HEK293T (cell line): ENCODE measurements around the gene LRMDA.

ENCODE experiments used
- CTCF ChIA-PET: fragments of 350-600 bp; formaldehyde crosslinking; extraction: SDS; loops from one replicate; lab custom pipeline; 2021; ENCODE audit warnings: antibody characterized with exemption, inconsistent platforms; lab: Yijun Ruan, JAX
- POLR2A ChIA-PET: fragments of 350-600 bp; formaldehyde crosslinking; extraction: SDS; loops from one replicate; lab custom pipeline; 2020; ENCODE audit warnings: antibody characterized with exemption, inconsistent platforms; lab: Yijun Ruan, JAX
- DNase-seq: peaks from one replicate; pipeline ENCODE4 v3.0.0; 2012; ENCODE audit warnings: mixed read lengths; ENCODE audit errors: extremely low spot score
- ARNT ChIP-seq: fragments of 450-650 bp; IDR thresholded peaks from 2 replicates; pipeline ENCODE4 v1.6.1; 2017; ENCODE audit warnings: mild to moderate bottlenecking
- BHLHE40 ChIP-seq: fragments of 450-650 bp; IDR thresholded peaks from 2 replicates; pipeline ENCODE4 v1.6.1; 2016; ENCODE audit warnings: mild to moderate bottlenecking, moderate library complexity, borderline replicate concordance
- CTBP1 ChIP-seq: fragments of 450-650 bp; IDR thresholded peaks from 2 replicates; pipeline ENCODE4 v1.6.1; 2016; ENCODE audit warnings: borderline replicate concordance
- ELF4 ChIP-seq: fragments of 450-650 bp; IDR thresholded peaks from 2 replicates; pipeline ENCODE4 v1.6.1; 2017; ENCODE audit warnings: antibody characterized with exemption
- FOXA1 ChIP-seq: fragments of 450-650 bp; IDR thresholded peaks from 2 replicates; pipeline ENCODE4 v1.6.1; 2016; ENCODE audit warnings: mild to moderate bottlenecking
- FOXK2 ChIP-seq: fragments of 450-650 bp; IDR thresholded peaks from 2 replicates; pipeline ENCODE4 v1.6.1; 2016; ENCODE audit warnings: mild to moderate bottlenecking
- FOXM1 ChIP-seq: fragments of 450-650 bp; IDR thresholded peaks from 2 replicates; pipeline ENCODE4 v1.6.1; 2017; ENCODE audit warnings: mild to moderate bottlenecking, borderline replicate concordance
- HDGF ChIP-seq: fragments of 450-650 bp; IDR thresholded peaks from 2 replicates; pipeline ENCODE4 v1.6.1; 2017; ENCODE audit warnings: antibody characterized with exemption, borderline replicate concordance
- L3MBTL2 ChIP-seq: fragments of 450-650 bp; conservative IDR thresholded peaks from 2 replicates; pipeline ENCODE4 v1.6.1; 2016; ENCODE audit warnings: mild to moderate bottlenecking
- LEF1 ChIP-seq: fragments of 450-650 bp; IDR thresholded peaks from 2 replicates; pipeline ENCODE4 v1.6.1; 2017; ENCODE audit warnings: mild to moderate bottlenecking, borderline replicate concordance
- NFRKB ChIP-seq: fragments of 450-650 bp; IDR thresholded peaks from 2 replicates; pipeline ENCODE4 v1.6.1; 2016; ENCODE audit warnings: mild to moderate bottlenecking, moderate library complexity
- PKNOX1 ChIP-seq: fragments of 450-650 bp; IDR thresholded peaks from 2 replicates; pipeline ENCODE4 v1.6.1; 2016
- SP1 ChIP-seq: fragments of 450-650 bp; IDR thresholded peaks from 2 replicates; pipeline ENCODE4 v1.6.1; 2017
- SUZ12 ChIP-seq: fragments of 450-650 bp; IDR thresholded peaks from 2 replicates; pipeline ENCODE4 v1.6.1; 2016; ENCODE audit warnings: mild to moderate bottlenecking
- TARDBP ChIP-seq: fragments of 450-650 bp; IDR thresholded peaks from 2 replicates; pipeline ENCODE4 v1.6.1; 2016
- ZNF384 ChIP-seq: fragments of 450-650 bp; IDR thresholded peaks from 2 replicates; pipeline ENCODE4 v1.6.1; 2016

The LRMDA gene

GRCh38 chr10:75723319-75723980, 292.0 kb downstream of the LRMDA start:
- no peak for DNase-seq
- CTCF ChIA-PET = no interaction called here
- no peak for TF ChIP-seq SUZ12
- peak; percentile 42; the same call in 1 of the 2 replicates for TF ChIP-seq PKNOX1
- no peak for TF ChIP-seq HDGF
- TF ChIP-seq ELF4 = no peak
- no peak for TF ChIP-seq TARDBP
- TF ChIP-seq ARNT = no peak
- TF ChIP-seq SP1 = no peak
- POLR2A ChIA-PET = no interaction called here

GRCh38 chr10:75724047-75724446, 292.6 kb downstream of the LRMDA start:
- TF ChIP-seq FOXA1 = no peak
- TF ChIP-seq TARDBP = no peak
- no peak for TF ChIP-seq LEF1
- no peak for TF ChIP-seq SUZ12
- TF ChIP-seq ARNT = no peak
- TF ChIP-seq SP1 = no peak
- no peak for TF ChIP-seq NFRKB
- no peak for TF ChIP-seq L3MBTL2
- TF ChIP-seq ZNF384 = no peak
- TF ChIP-seq FOXK2 = no peak
- TF ChIP-seq PKNOX1 = no peak
- TF ChIP-seq HDGF = no peak
- ChIA-PET CTCF (no interaction called here), POLR2A (no interaction called here)
- no peak for DNase-seq

- CTCF ChIA-PET = interaction anchor here (1.0 kb wide), 1 partner anchor 19 kb away, joined by 3 read pairs; no protein-coding TSS in a partner anchor
- TF ChIP-seq CTBP1 = no peak
- no peak for TF ChIP-seq ELF4
- TF ChIP-seq HDGF = no peak
- TF ChIP-seq FOXA1 = no peak
- TF ChIP-seq FOXM1 = no peak
- no peak for TF ChIP-seq ARNT
- TF ChIP-seq SP1 = no peak
- TF ChIP-seq FOXK2 = no peak
- no peak for TF ChIP-seq TARDBP
- no peak for TF ChIP-seq ZNF384
- TF ChIP-seq SUZ12 = no peak
- no peak for TF ChIP-seq LEF1
- TF ChIP-seq PKNOX1 = no peak
- no peak for TF ChIP-seq NFRKB
- TF ChIP-seq L3MBTL2 = no peak
Observed at GRCh38 chr10:75726522-75727483, 295.4 kb downstream of the LRMDA start.

GRCh38 chr10:75730847-75731246, 299.4 kb downstream of the LRMDA start:
- POLR2A ChIA-PET = no interaction called here
- DNase-seq = no peak
- CTCF ChIA-PET = no interaction called here
- no peak for TF ChIP-seq BHLHE40
- no peak for TF ChIP-seq NFRKB
- TF ChIP-seq SP1 = no peak
- no peak for TF ChIP-seq TARDBP
- peak; percentile 74 for TF ChIP-seq PKNOX1
- TF ChIP-seq CTBP1 = no peak
- TF ChIP-seq FOXK2 = no peak

More at GRCh38 chr10:75726522-75727483, 295.4 kb downstream of the LRMDA start:
- POLR2A ChIA-PET = no interaction called here
- DNase-seq = no peak

GRCh38 chr10:75733135-75733890, 301.9 kb downstream of the LRMDA start:
- POLR2A ChIA-PET = no interaction called here
- no peak for TF ChIP-seq FOXM1
- no peak for TF ChIP-seq ARNT
- TF ChIP-seq CTBP1 = no peak
- TF ChIP-seq PKNOX1 = no peak
- no peak for TF ChIP-seq TARDBP
- no peak for TF ChIP-seq FOXK2
- TF ChIP-seq SUZ12 = no peak
- TF ChIP-seq SP1 = no peak
- TF ChIP-seq FOXA1 = no peak
- TF ChIP-seq BHLHE40 = no peak
- no peak for TF ChIP-seq ELF4
- no peak for TF ChIP-seq ZNF384
- DNase-seq = no peak
- CTCF ChIA-PET = no interaction called here
